DND-41 (cell line): ENCODE data around the gene CEP63.

Experiments
- CTCF ChIP-seq: IDR thresholded peaks from 2 replicates; pipeline ENCODE4 v1.5.1; 2012; ENCODE audit warnings: borderline replicate concordance, low read length, moderate library complexity, mild to moderate bottlenecking; ENCODE audit not compliant: poor library complexity, severe bottlenecking; ENCODE audit errors: extremely low read depth
- EZH2 ChIP-seq: IDR thresholded peaks from 3 replicates; pipeline ENCODE4 v1.6.1; 2012; ENCODE audit warnings: borderline replicate concordance, low read depth, mild to moderate bottlenecking, moderate library complexity, low read length, inconsistent platforms; ENCODE audit not compliant: severe bottlenecking

GRCh38 chr3:134437211-134437752, 48.6 kb upstream of the CEP63 start:
- no peak for TF ChIP-seq CTCF
- TF ChIP-seq EZH2: no peak
